ENCODE measurements around the gene SLC12A8. TPM values are rescaled to one million over a fixed set of nuclear protein-coding genes. Genes with fewer than 3 reads are reported as not detected.

Gene SLC12A8
- total RNA-seq, 1 donor from 2014 or later = 1.1 TPM

GRCh38 chr3:125052624-125053303 is 159.8 kb downstream of the SLC12A8 start:
- Mint-ChIP-seq H3K27ac (peak overlapping the region; percentile 92), H3K27me3 (peaks cover 3% of the 10 kb centered on the region), H3K4me1 (peaks cover 66% of the 10 kb centered on the region), H3K36me3 (ENCODE audit: low read depth) (peaks cover 26% of the 10 kb centered on the region), H3K9me3 (no peaks in the 10 kb centered on the region), H3K4me3 (peak overlapping the region; percentile 89)
- DNase-seq = peak; percentile 63
- intact Hi-C loops (cut with micrococcal nuclease) = loop anchor here (1.0 to 10.0 kb wide), 7 partner anchors 17 to 545 kb away; partner anchors contain the start of genes OSBPL11 and ZNF148

GRCh38 chr3:125051715-125052581 is 160.6 kb downstream of the SLC12A8 start:
- peaks cover 29% of the 10 kb centered on the region for H3K36me3 Mint-ChIP-seq (ENCODE audit: low read depth)
- H3K9me3 Mint-ChIP-seq = no peaks in the 10 kb centered on the region
- peak overlapping the region; percentile 92 for H3K27ac Mint-ChIP-seq
- intact Hi-C loops (cut with micrococcal nuclease) = loop anchor here (1.0 to 10.0 kb wide), 7 partner anchors 17 to 545 kb away; partner anchors contain the start of genes OSBPL11 and ZNF148
- H3K27me3 Mint-ChIP-seq = peaks cover 2% of the 10 kb centered on the region
- peaks cover 62% of the 10 kb centered on the region for H3K4me1 Mint-ChIP-seq
- peak overlapping the region; percentile 89 for H3K4me3 Mint-ChIP-seq
- peak; percentile 91 for DNase-seq

GRCh38 chr3:125051205-125051604 is 161.3 kb downstream of the SLC12A8 start:
- no peak for DNase-seq
- intact Hi-C loops (cut with micrococcal nuclease) = loop anchor here (5.0 to 10.0 kb wide), 4 partner anchors 151 to 546 kb away; partner anchors contain the start of genes OSBPL11 and ZNF148
- Mint-ChIP-seq H3K27me3 (no peaks in the 10 kb centered on the region), H3K4me3 (peak overlapping the region; percentile 89), H3K4me1 (peaks cover 60% of the 10 kb centered on the region), H3K27ac (peak overlapping the region; percentile 92), H3K9me3 (no peaks in the 10 kb centered on the region), H3K36me3 (ENCODE audit: low read depth) (peaks cover 33% of the 10 kb centered on the region)

GRCh38 chr3:125050488-125051090 is 162.0 kb downstream of the SLC12A8 start:
- DNase-seq = no peak
- Mint-ChIP-seq H3K4me1 (peaks cover 62% of the 10 kb centered on the region), H3K9me3 (no peaks in the 10 kb centered on the region), H3K36me3 (ENCODE audit: low read depth) (peaks cover 33% of the 10 kb centered on the region), H3K27ac (peak overlapping the region; percentile 46), H3K27me3 (no peaks in the 10 kb centered on the region), H3K4me3 (peak overlapping the region; percentile 23)
- intact Hi-C loops (cut with micrococcal nuclease) = loop anchor here (5.0 to 10.0 kb wide), 4 partner anchors 152 to 547 kb away; partner anchors contain the start of genes OSBPL11 and ZNF148

GRCh38 chr3:125048282-125048681 is 164.3 kb downstream of the SLC12A8 start:
- Mint-ChIP-seq H3K9me3 (no peaks in the 10 kb centered on the region), H3K27me3 (no peaks in the 10 kb centered on the region), H3K4me1 (peaks cover 45% of the 10 kb centered on the region), H3K36me3 (ENCODE audit: low read depth) (peaks cover 29% of the 10 kb centered on the region), H3K27ac (no peak overlapping the region), H3K4me3 (no peak overlapping the region)
- intact Hi-C loops (cut with micrococcal nuclease) = no loop called here
- no peak for DNase-seq

- Mint-ChIP-seq H3K9me3 (no peaks in the 10 kb centered on the region), H3K27ac (no peak overlapping the region), H3K4me1 (peaks cover 23% of the 10 kb centered on the region), H3K4me3 (no peak overlapping the region), H3K36me3 (ENCODE audit: low read depth) (peaks cover 41% of the 10 kb centered on the region), H3K27me3 (no peaks in the 10 kb centered on the region)
- intact Hi-C loops (cut with micrococcal nuclease) = no loop called here
- DNase-seq = no peak
Measured at GRCh38 chr3:125045965-125046364, 166.6 kb downstream of the SLC12A8 start.

- Mint-ChIP-seq H3K27me3 (no peaks in the 10 kb centered on the region), H3K9me3 (no peaks in the 10 kb centered on the region), H3K4me1 (peaks cover 16% of the 10 kb centered on the region), H3K36me3 (ENCODE audit: low read depth) (peaks cover 42% of the 10 kb centered on the region), H3K27ac (no peak overlapping the region), H3K4me3 (no peak overlapping the region)
- DNase-seq = no peak
- intact Hi-C loops (cut with micrococcal nuclease) = no loop called here
Measured at GRCh38 chr3:125045194-125045593, 167.4 kb downstream of the SLC12A8 start.

- intact Hi-C loops (cut with micrococcal nuclease) = no loop called here
- Mint-ChIP-seq H3K36me3 (ENCODE audit: low read depth) (peaks cover 40% of the 10 kb centered on the region), H3K27me3 (peaks cover 3% of the 10 kb centered on the region), H3K27ac (no peak overlapping the region), H3K4me3 (no peak overlapping the region), H3K4me1 (peaks cover 12% of the 10 kb centered on the region), H3K9me3 (peaks cover 4% of the 10 kb centered on the region)
- no peak for DNase-seq
Measured at GRCh38 chr3:125043599-125044151, 168.9 kb downstream of the SLC12A8 start.

GRCh38 chr3:125042725-125043406 is 169.7 kb downstream of the SLC12A8 start:
- intact Hi-C loops (cut with micrococcal nuclease) = no loop called here
- H3K27me3 Mint-ChIP-seq = peaks cover 3% of the 10 kb centered on the region
- no peak overlapping the region for H3K27ac Mint-ChIP-seq
- no peak overlapping the region for H3K4me3 Mint-ChIP-seq
- peaks cover 8% of the 10 kb centered on the region for H3K9me3 Mint-ChIP-seq
- DNase-seq = no peak
- H3K4me1 Mint-ChIP-seq = peaks cover 9% of the 10 kb centered on the region
- peaks cover 39% of the 10 kb centered on the region for H3K36me3 Mint-ChIP-seq (ENCODE audit: low read depth)

- peaks cover 17% of the 10 kb centered on the region for H3K9me3 Mint-ChIP-seq
- intact Hi-C loops (cut with micrococcal nuclease) = loop anchor here (5.0 kb wide), 1 partner anchor 103 kb away; no protein-coding TSS in a partner anchor
- H3K27ac Mint-ChIP-seq = no peak overlapping the region
- no peak overlapping the region for H3K4me3 Mint-ChIP-seq
- H3K4me1 Mint-ChIP-seq = peaks cover 16% of the 10 kb centered on the region
- no peak for DNase-seq
- H3K27me3 Mint-ChIP-seq = peaks cover 3% of the 10 kb centered on the region
- H3K36me3 Mint-ChIP-seq (ENCODE audit: low read depth) = peaks cover 49% of the 10 kb centered on the region
Measured at GRCh38 chr3:125039131-125040100, 173.1 kb downstream of the SLC12A8 start.

GRCh38 chr3:125037498-125038150 is 174.9 kb downstream of the SLC12A8 start:
- intact Hi-C loops (cut with micrococcal nuclease) = loop anchor here (5.0 kb wide), 1 partner anchor 105 kb away; no protein-coding TSS in a partner anchor
- Mint-ChIP-seq H3K4me1 (peaks cover 23% of the 10 kb centered on the region), H3K36me3 (ENCODE audit: low read depth) (peaks cover 52% of the 10 kb centered on the region), H3K4me3 (no peak overlapping the region), H3K27me3 (peaks cover 3% of the 10 kb centered on the region), H3K27ac (no peak overlapping the region), H3K9me3 (peaks cover 17% of the 10 kb centered on the region)
- no peak for DNase-seq

GRCh38 chr3:125035217-125035616 is 177.3 kb downstream of the SLC12A8 start:
- peaks cover 28% of the 10 kb centered on the region for H3K4me1 Mint-ChIP-seq
- no peak overlapping the region for H3K4me3 Mint-ChIP-seq
- no peak for DNase-seq
- peak overlapping the region; percentile 5 for H3K27ac Mint-ChIP-seq
- H3K9me3 Mint-ChIP-seq = peaks cover 17% of the 10 kb centered on the region
- peaks cover 45% of the 10 kb centered on the region for H3K36me3 Mint-ChIP-seq (ENCODE audit: low read depth)
- intact Hi-C loops (cut with micrococcal nuclease) = loop anchor here (1.0 to 5.0 kb wide), 2 partner anchors 17 to 107 kb away; no protein-coding TSS in a partner anchor
- peaks cover 3% of the 10 kb centered on the region for H3K27me3 Mint-ChIP-seq
